Brain microvascular endothelial cell (primary cell): Measurements from ENCODE around the gene ANTXR1.
A peak's percentile ranks its signal among the peaks of the same experiment; 100 is the strongest.

Experiments
- DNase-seq: peaks from one replicate; pipeline ENCODE4 v3.0.0-alpha.2; 2020
- H3K27ac ChIP-seq: fragments of 250-450 bp; sonication (Bioruptor Pico); 2 replicates; pipeline ENCODE4 v1.5.1; 2020; ENCODE audit warnings: mild to moderate bottlenecking, moderate library complexity
- H3K27me3 ChIP-seq: fragments of 250-450 bp; sonication (Bioruptor Pico); replicated peaks from 2 replicates; pipeline ENCODE4 v1.5.1; 2020; ENCODE audit warnings: mild to moderate bottlenecking
- H3K36me3 ChIP-seq: fragments of 250-450 bp; sonication (Bioruptor Pico); replicated peaks from 2 replicates; pipeline ENCODE4 v1.5.1; 2020; ENCODE audit warnings: mild to moderate bottlenecking
- H3K4me3 ChIP-seq: 2 replicates; pipeline ENCODE4 v1.5.1; 2011; ENCODE audit warnings: low read depth, mild to moderate bottlenecking, control low read depth, low read length, moderate library complexity
- CTCF ChIP-seq: IDR thresholded peaks from 2 replicates; pipeline ENCODE4 v1.5.1; 2011; ENCODE audit warnings: low read depth, mild to moderate bottlenecking, moderate library complexity, low read length, control low read depth, inconsistent platforms; ENCODE audit errors: missing control alignments
- in situ Hi-C: cut with HindIII; loops from 2 replicates; pipeline ENCODE4 v1.10.0; 2017; ENCODE audit warnings: low sequenced_read_pairs, low pct_ligation_motif_present

ANTXR1 gene

GRCh38 chr2:69291721-69292120 is 278.7 kb downstream of the ANTXR1 start:
- no peak overlapping the region for H3K4me3 ChIP-seq
- H3K27me3 ChIP-seq: no peaks in the 10 kb centered on the region
- no peak for TF ChIP-seq CTCF
- in situ Hi-C loops: loop anchor here (25.0 kb wide), 1 partner anchor 279 kb away; the partner anchor contains the start of gene ANTXR1
- no peak overlapping the region for H3K27ac ChIP-seq
- no peak for DNase-seq
- no peaks in the 10 kb centered on the region for H3K36me3 ChIP-seq

GRCh38 chr2:69292256-69292655 is 279.3 kb downstream of the ANTXR1 start:
- no peak for DNase-seq
- H3K27ac ChIP-seq: no peak overlapping the region
- no peak overlapping the region for H3K4me3 ChIP-seq
- in situ Hi-C loops: loop anchor here (25.0 kb wide), 1 partner anchor 280 kb away; the partner anchor contains the start of gene ANTXR1
- no peak for TF ChIP-seq CTCF
- H3K27me3 ChIP-seq: no peaks in the 10 kb centered on the region
- no peaks in the 10 kb centered on the region for H3K36me3 ChIP-seq

GRCh38 chr2:69296421-69296820 is 283.4 kb downstream of the ANTXR1 start:
- no peak for TF ChIP-seq CTCF
- in situ Hi-C loops: loop anchor here (25.0 kb wide), 1 partner anchor 284 kb away; the partner anchor contains the start of gene ANTXR1
- DNase-seq: no peak
- H3K36me3 ChIP-seq: no peaks in the 10 kb centered on the region
- H3K27ac ChIP-seq: no peak overlapping the region
- no peak overlapping the region for H3K4me3 ChIP-seq
- H3K27me3 ChIP-seq: no peaks in the 10 kb centered on the region

- Histone ChIP-seq H3K27ac (no peak overlapping the region), H3K36me3 (no peaks in the 10 kb centered on the region), H3K4me3 (no peak overlapping the region), H3K27me3 (no peaks in the 10 kb centered on the region)
- in situ Hi-C loops: loop anchor here (25.0 kb wide), 1 partner anchor 285 kb away; the partner anchor contains the start of gene ANTXR1
- TF ChIP-seq CTCF: no peak
- no peak for DNase-seq
Observed at GRCh38 chr2:69297216-69297615, 284.2 kb downstream of the ANTXR1 start.

GRCh38 chr2:69298261-69298660 is 285.3 kb downstream of the ANTXR1 start:
- DNase-seq: peak; percentile 92
- Histone ChIP-seq H3K4me3 (no peak overlapping the region), H3K27ac (peak overlapping the region; percentile 50), H3K36me3 (no peaks in the 10 kb centered on the region), H3K27me3 (no peaks in the 10 kb centered on the region)
- in situ Hi-C loops: loop anchor here (25.0 kb wide), 1 partner anchor 286 kb away; the partner anchor contains the start of gene ANTXR1
- TF ChIP-seq CTCF: peak; percentile 21

GRCh38 chr2:69298862-69299261 is 285.9 kb downstream of the ANTXR1 start:
- Histone ChIP-seq H3K27ac (peak overlapping the region; percentile 50), H3K27me3 (no peaks in the 10 kb centered on the region), H3K4me3 (no peak overlapping the region), H3K36me3 (no peaks in the 10 kb centered on the region)
- TF ChIP-seq CTCF: no peak
- DNase-seq: peak; percentile 68
- in situ Hi-C loops: loop anchor here (25.0 kb wide), 1 partner anchor 287 kb away; the partner anchor contains the start of gene ANTXR1
